ENCODE results near the gene PBX3.

The PBX3 gene

GRCh38 chr9:125950880-125951471 lies 203.8 kb downstream of the PBX3 start:
- no peak for DNase-seq (ENCODE audit: low read depth)

- no peak for DNase-seq (ENCODE audit: low read depth)
Observed at GRCh38 chr9:125953314-125954019, 206.3 kb downstream of the PBX3 start.

- no peak for DNase-seq (ENCODE audit: low read depth)
Observed at GRCh38 chr9:125956102-125956501, 208.9 kb downstream of the PBX3 start.

GRCh38 chr9:125959315-125959714 lies 212.1 kb downstream of the PBX3 start:
- no peak for DNase-seq (ENCODE audit: low read depth)

GRCh38 chr9:125959951-125960619 lies 212.9 kb downstream of the PBX3 start:
- DNase-seq (ENCODE audit: low read depth), result no peak

GRCh38 chr9:125960626-125961025 lies 213.5 kb downstream of the PBX3 start:
- no peak for DNase-seq (ENCODE audit: low read depth)

- no peak for DNase-seq (ENCODE audit: low read depth)
Observed at GRCh38 chr9:125961072-125961471, 213.9 kb downstream of the PBX3 start.

GRCh38 chr9:125963932-125964331 lies 216.8 kb downstream of the PBX3 start:
- DNase-seq (ENCODE audit: low read depth), result no peak

GRCh38 chr9:125964702-125965225 lies 217.6 kb downstream of the PBX3 start:
- DNase-seq (ENCODE audit: low read depth), result no peak

- no peak for DNase-seq (ENCODE audit: low read depth)
Observed at GRCh38 chr9:125965477-125965876, 218.3 kb downstream of the PBX3 start.

GRCh38 chr9:125966466-125966865 lies 219.3 kb downstream of the PBX3 start:
- DNase-seq (ENCODE audit: low read depth), result no peak

GRCh38 chr9:125966959-125967711 lies 220.0 kb downstream of the PBX3 start:
- DNase-seq (ENCODE audit: low read depth), result no peak

- no peak for DNase-seq (ENCODE audit: low read depth)
Observed at GRCh38 chr9:125968714-125969374, 221.7 kb downstream of the PBX3 start.

- no peak for DNase-seq (ENCODE audit: low read depth)
Observed at GRCh38 chr9:125969462-125969861, 222.3 kb downstream of the PBX3 start.

- DNase-seq (ENCODE audit: low read depth), result no peak
Observed at GRCh38 chr9:125969868-125970267, 222.7 kb downstream of the PBX3 start.

- no peak for DNase-seq (ENCODE audit: low read depth)
Observed at GRCh38 chr9:125970340-125970739, 223.2 kb downstream of the PBX3 start.

- no peak for DNase-seq (ENCODE audit: low read depth)
Observed at GRCh38 chr9:125971050-125971449, 223.9 kb downstream of the PBX3 start.

- DNase-seq (ENCODE audit: low read depth), result no peak
Observed at GRCh38 chr9:125972012-125972729, 225.0 kb downstream of the PBX3 start.

- DNase-seq (ENCODE audit: low read depth), result no peak
Observed at GRCh38 chr9:125973547-125973946, 226.4 kb downstream of the PBX3 start.

- DNase-seq (ENCODE audit: low read depth), result no peak
Observed at GRCh38 chr9:125974705-125975104, 227.5 kb downstream of the PBX3 start.

GRCh38 chr9:125977223-125977622 lies 230.1 kb downstream of the PBX3 start:
- peak; percentile 56 for DNase-seq (ENCODE audit: low read depth)

Data from EH (cell line).